ENCODE results near the gene TLE2. TPM values are rescaled to one million over a fixed set of nuclear protein-coding genes. Genes with fewer than 3 reads are reported as not detected.

TLE2 gene
- total RNA-seq, 1 donor from 2014 or later = 0.53 TPM

DNA sequence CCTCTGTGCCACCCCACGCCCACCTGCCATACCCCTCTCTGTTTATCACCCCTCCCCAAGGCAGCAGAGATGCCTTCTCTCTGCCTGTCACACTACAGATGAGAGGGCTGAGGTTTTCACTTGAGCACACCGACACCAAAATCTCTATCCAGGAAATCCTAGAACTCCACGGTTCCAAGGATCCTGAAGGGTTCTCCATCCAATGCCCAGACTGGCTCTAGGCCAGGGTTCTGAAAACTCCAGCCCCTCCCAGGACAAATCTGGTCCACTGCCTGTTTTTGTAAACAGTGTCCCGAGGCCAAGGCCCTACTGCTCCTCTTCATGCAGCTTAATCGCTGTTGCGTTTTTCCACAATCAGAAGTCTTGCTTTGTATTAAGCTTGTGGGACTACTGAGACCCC lies 20.1 kb downstream of the TLE2 start:
- DNase-seq (ENCODE audit: low read depth) (no peak), FAIRE-seq (no peak)
- TF ChIP-seq, protein P1, sequence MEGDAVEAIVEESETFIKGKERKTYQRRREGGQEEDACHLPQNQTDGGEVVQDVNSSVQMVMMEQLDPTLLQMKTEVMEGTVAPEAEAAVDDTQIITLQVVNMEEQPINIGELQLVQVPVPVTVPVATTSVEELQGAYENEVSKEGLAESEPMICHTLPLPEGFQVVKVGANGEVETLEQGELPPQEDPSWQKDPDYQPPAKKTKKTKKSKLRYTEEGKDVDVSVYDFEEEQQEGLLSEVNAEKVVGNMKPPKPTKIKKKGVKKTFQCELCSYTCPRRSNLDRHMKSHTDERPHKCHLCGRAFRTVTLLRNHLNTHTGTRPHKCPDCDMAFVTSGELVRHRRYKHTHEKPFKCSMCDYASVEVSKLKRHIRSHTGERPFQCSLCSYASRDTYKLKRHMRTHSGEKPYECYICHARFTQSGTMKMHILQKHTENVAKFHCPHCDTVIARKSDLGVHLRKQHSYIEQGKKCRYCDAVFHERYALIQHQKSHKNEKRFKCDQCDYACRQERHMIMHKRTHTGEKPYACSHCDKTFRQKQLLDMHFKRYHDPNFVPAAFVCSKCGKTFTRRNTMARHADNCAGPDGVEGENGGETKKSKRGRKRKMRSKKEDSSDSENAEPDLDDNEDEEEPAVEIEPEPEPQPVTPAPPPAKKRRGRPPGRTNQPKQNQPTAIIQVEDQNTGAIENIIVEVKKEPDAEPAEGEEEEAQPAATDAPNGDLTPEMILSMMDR (IDR thresholded peaks at IDR 0.05; ENCODE audit: insufficient read depth, low read length, severe bottlenecking) = no peak
- Histone ChIP-seq H3K27me3 (ENCODE audit: control insufficient read depth, insufficient read depth, low read length) (no peaks in the 10 kb centered on the region), H3K4me3 (ENCODE audit: low read depth, low read length) (no peak overlapping the region), H3K36me3 (ENCODE audit: control insufficient read depth, insufficient read depth, low read length) (no peaks in the 10 kb centered on the region)

DNA sequence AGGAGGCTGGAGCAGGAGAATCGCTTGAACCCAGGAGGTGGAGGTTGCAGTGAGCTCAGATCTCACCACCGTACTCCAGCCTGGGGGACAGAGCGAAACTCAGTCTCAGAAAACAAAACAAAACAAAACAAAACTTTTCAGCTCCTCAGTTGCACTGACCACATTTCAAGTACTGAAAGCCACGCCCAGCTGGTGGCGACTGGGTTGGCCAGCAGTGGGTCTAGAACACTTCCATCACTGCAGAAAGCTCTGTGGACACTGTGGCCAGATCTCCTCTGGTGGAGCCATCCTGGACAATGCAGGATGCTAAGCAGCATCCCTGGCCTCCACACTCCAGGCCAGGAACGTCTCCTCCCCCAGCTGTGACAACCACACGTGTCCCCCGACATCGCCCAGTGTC lies 21.1 kb downstream of the TLE2 start:
- Histone ChIP-seq H3K4me3 (ENCODE audit: low read depth, low read length) (no peak overlapping the region), H3K36me3 (ENCODE audit: control insufficient read depth, insufficient read depth, low read length) (no peaks in the 10 kb centered on the region), H3K27me3 (ENCODE audit: control insufficient read depth, insufficient read depth, low read length) (no peaks in the 10 kb centered on the region)
- DNase-seq (ENCODE audit: low read depth) (no peak), FAIRE-seq (peak; percentile 18)
- TF ChIP-seq, protein P1 (IDR thresholded peaks at IDR 0.05; ENCODE audit: insufficient read depth, low read length, severe bottlenecking) = no peak

DNA sequence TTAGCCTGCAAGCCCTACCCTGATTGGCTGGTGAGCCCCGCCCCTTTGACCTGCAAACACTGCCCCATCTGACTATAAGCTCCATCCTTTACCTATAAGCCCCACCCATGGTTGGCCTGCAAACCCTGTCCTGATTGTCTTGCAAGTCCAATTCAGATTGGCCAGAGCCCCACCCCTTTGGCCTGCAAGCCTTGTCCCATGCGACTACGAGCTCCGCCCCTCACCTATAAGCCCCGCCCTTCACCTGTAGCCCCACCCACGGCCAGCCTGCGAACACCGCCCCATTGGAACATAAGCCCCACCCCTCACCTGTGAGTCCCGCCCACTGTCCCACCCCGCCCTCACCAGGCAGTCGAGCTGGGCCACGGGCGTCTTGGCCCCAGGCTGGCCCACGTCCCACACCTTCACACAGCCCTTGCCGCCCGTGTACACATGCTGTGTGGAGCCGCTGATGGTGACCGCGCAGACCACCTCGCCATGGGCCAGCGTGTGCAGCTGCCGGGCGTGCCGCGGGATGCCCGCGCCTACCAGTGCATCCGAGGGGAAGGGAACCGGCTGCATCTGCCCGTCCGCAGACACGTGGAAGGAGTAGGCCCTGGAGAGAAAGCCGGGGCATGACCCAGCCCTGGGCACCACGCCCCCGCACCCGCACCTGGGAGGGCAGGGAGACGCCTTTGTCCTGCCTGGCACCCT lies 22.9 kb downstream of the TLE2 start:
- no peaks in the 10 kb centered on the region for H3K27me3 ChIP-seq (ENCODE audit: control insufficient read depth, insufficient read depth, low read length)
- no peak overlapping the region for H3K4me3 ChIP-seq (ENCODE audit: low read depth, low read length)
- H3K36me3 ChIP-seq (ENCODE audit: control insufficient read depth, insufficient read depth, low read length) = no peaks in the 10 kb centered on the region
- TF ChIP-seq, protein P1 (IDR thresholded peaks at IDR 0.05; ENCODE audit: insufficient read depth, low read length, severe bottlenecking) = no peak
- DNase-seq (ENCODE audit: low read depth) (no peak), FAIRE-seq (no peak)

DNA sequence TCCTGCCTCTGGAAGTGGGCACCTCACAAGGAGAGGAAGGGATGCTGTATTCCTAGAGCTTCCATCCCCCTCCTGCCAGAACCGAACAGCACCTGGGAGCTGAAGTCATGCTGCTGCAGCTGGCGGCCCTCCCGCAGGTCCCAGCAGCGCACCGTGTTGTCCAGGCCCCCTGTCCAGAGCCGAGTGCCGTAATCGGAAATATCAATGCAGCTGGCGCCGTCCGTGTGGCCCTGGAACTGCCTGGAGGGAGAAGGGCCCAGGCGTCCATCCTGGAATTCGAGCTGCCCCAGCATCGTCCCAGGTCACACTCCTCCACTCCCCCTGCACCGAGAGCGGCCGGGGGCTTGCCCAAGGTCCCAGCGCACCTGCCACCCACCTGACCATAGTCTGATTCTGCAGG lies 23.7 kb downstream of the TLE2 start:
- FAIRE-seq = no peak
- DNase-seq (ENCODE audit: low read depth) = no peak
- no peaks in the 10 kb centered on the region for H3K36me3 ChIP-seq (ENCODE audit: control insufficient read depth, insufficient read depth, low read length)
- no peaks in the 10 kb centered on the region for H3K27me3 ChIP-seq (ENCODE audit: control insufficient read depth, insufficient read depth, low read length)
- TF ChIP-seq, protein P1 (IDR thresholded peaks at IDR 0.05; ENCODE audit: insufficient read depth, low read length, severe bottlenecking) = no peak
- H3K4me3 ChIP-seq (ENCODE audit: low read depth, low read length) = no peak overlapping the region

DNA sequence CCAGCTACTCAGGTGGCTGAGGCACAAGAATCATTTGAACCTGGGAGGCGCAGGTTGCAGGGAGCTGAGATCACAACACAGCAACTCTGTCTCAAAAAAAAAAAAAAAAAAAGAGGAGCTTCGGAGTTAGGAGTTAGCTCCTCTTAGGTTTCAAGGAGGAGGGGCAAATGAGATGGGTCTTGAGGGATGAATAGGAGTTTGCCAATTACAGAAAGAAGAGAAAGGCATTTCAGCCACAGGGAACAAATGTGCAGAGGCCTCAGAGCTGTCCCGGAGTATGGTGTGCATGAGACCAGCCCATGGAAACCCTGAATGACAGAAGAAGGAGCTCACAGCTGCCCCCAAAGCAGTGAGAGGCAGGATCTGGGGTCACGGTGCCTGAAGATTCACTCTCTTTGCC lies 24.6 kb downstream of the TLE2 start:
- TF ChIP-seq, protein P1 (IDR thresholded peaks at IDR 0.05; ENCODE audit: insufficient read depth, low read length, severe bottlenecking) = no peak
- Histone ChIP-seq H3K36me3 (ENCODE audit: control insufficient read depth, insufficient read depth, low read length) (no peaks in the 10 kb centered on the region), H3K27me3 (ENCODE audit: control insufficient read depth, insufficient read depth, low read length) (no peaks in the 10 kb centered on the region), H3K4me3 (ENCODE audit: low read depth, low read length) (no peak overlapping the region)
- DNase-seq (ENCODE audit: low read depth) (no peak), FAIRE-seq (no peak)

DNA sequence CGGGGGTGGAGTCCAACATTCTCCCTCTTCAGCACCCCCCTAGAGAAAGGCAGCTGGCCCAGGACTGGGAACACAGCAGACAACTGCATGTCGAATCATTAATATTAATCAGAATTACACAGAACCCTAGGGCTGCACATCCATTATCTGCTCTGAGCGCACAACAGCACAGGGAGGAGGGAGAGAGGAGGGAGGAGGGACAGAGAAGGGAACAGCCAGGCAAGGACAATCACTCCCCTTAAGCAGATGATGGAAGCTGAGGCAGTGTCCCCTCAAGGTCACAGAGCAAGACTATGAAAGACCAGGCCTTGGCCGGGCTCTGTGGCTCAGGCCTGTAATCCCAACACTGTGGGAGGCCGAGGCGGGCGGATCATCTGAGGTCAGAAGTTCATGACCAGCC lies 26.0 kb downstream of the TLE2 start:
- DNase-seq (ENCODE audit: low read depth) (no peak), FAIRE-seq (no peak)
- no peak overlapping the region for H3K4me3 ChIP-seq (ENCODE audit: low read depth, low read length)
- H3K27me3 ChIP-seq (ENCODE audit: control insufficient read depth, insufficient read depth, low read length) = no peaks in the 10 kb centered on the region
- TF ChIP-seq, protein P1 (IDR thresholded peaks at IDR 0.05; ENCODE audit: insufficient read depth, low read length, severe bottlenecking) = no peak
- no peaks in the 10 kb centered on the region for H3K36me3 ChIP-seq (ENCODE audit: control insufficient read depth, insufficient read depth, low read length)

All from bronchial epithelial cell (primary cell).